HG02759 (cell line): ENCODE data around the gene CADPS2.

Source experiments
- ATAC-seq: cut with Tn5 transposase; IDR thresholded peaks from one replicate; pipeline ENCODE4 v1.9.1; 2021; ENCODE audit warnings: mild to moderate bottlenecking, moderate library complexity; ENCODE audit not compliant: unreplicated experiment

Gene CADPS2

GRCh38 chr7:122544463-122544862, 341.8 kb downstream of the CADPS2 start:
- peak; percentile 92 for ATAC-seq

- ATAC-seq: no peak
These were observed 342.4 kb downstream of the CADPS2 start for GRCh38 chr7:122543891-122544290.

- no peak for ATAC-seq
These were observed 343.1 kb downstream of the CADPS2 start for GRCh38 chr7:122543166-122543565.

- ATAC-seq: no peak
These were observed 351.2 kb downstream of the CADPS2 start for GRCh38 chr7:122535086-122535485.

- ATAC-seq: no peak
These were observed 353.6 kb downstream of the CADPS2 start for GRCh38 chr7:122532406-122533269.

GRCh38 chr7:122528879-122529481, 357.3 kb downstream of the CADPS2 start:
- no peak for ATAC-seq

- ATAC-seq: no peak
These were observed 360.9 kb downstream of the CADPS2 start for GRCh38 chr7:122525355-122525754.

GRCh38 chr7:122521767-122522166, 364.5 kb downstream of the CADPS2 start:
- no peak for ATAC-seq

GRCh38 chr7:122520971-122521555, 365.2 kb downstream of the CADPS2 start:
- ATAC-seq: no peak

- no peak for ATAC-seq
These were observed 367.8 kb downstream of the CADPS2 start for GRCh38 chr7:122518488-122518887.

GRCh38 chr7:122517576-122517975, 368.7 kb downstream of the CADPS2 start:
- no peak for ATAC-seq

- ATAC-seq: no peak
These were observed 370.9 kb downstream of the CADPS2 start for GRCh38 chr7:122515404-122515803.

GRCh38 chr7:122511268-122511667, 375.0 kb downstream of the CADPS2 start:
- no peak for ATAC-seq

- no peak for ATAC-seq
These were observed 378.7 kb downstream of the CADPS2 start for GRCh38 chr7:122507591-122507990.

GRCh38 chr7:122492007-122492406, 394.3 kb downstream of the CADPS2 start:
- ATAC-seq: no peak

- ATAC-seq: no peak
These were observed 398.0 kb downstream of the CADPS2 start for GRCh38 chr7:122488241-122488640.

- no peak for ATAC-seq
These were observed 399.1 kb downstream of the CADPS2 start for GRCh38 chr7:122487131-122487530.

- ATAC-seq: no peak
These were observed 400.4 kb downstream of the CADPS2 start for GRCh38 chr7:122485856-122486255.

- ATAC-seq: no peak
These were observed 404.0 kb downstream of the CADPS2 start for GRCh38 chr7:122482212-122482611.

GRCh38 chr7:122470859-122471258, 415.4 kb downstream of the CADPS2 start:
- no peak for ATAC-seq

- no peak for ATAC-seq
These were observed 417.3 kb downstream of the CADPS2 start for GRCh38 chr7:122468945-122469344.
